Measurements from ENCODE around the gene CATSPER2. TPM values are rescaled to one million over a fixed set of nuclear protein-coding genes. Genes with fewer than 3 reads are reported as not detected.
"Not testable (repeated sequence)": the region's sequence is repeated elsewhere in the genome, so short reads cannot be mapped to it uniquely, and the experiment has no call there.

Gene CATSPER2
- total RNA-seq (2014; rRNA removed; shearing (Covaris generic)): 0.50 and 0.53 TPM in 2 replicates
- polyA plus RNA-seq (2015; cell fraction: cytosol; rRNA removed): 0.58 and 1.9 TPM in 2 replicates
- polyA plus RNA-seq (2015; cell fraction: nucleus; rRNA removed): 15.7 and 23.8 TPM in 2 replicates

- in situ Hi-C loops (cut with HindIII; ENCODE audit: low pct_unique_long_range_greater_than_20kb, low sequenced_read_pairs): no loop called here
- no peak for DNase-seq (ENCODE audit: low read depth, low spot score)
These were observed at the start of gene CATSPER2 for GRCh38 chr15:43648649-43649429. TSS of gene CATSPER2 (minus strand) at chr15:43648844. CDS start at chr15:43648061, 783 bp downstream.

GRCh38 chr15:43693148-43694022 is 44.7 kb upstream of the CATSPER2 start, which contains the start of gene CKMT1A:
TSS of gene CKMT1A (plus strand) at chr15:43693859. CDS start at chr15:43694051, 192 bp downstream.
- in situ Hi-C loops (cut with HindIII; ENCODE audit: low pct_unique_long_range_greater_than_20kb, low sequenced_read_pairs): not testable (repeated sequence)

GRCh38 chr15:43692679-43693078 is 44.0 kb upstream of the CATSPER2 start:
- in situ Hi-C loops (cut with HindIII; ENCODE audit: low pct_unique_long_range_greater_than_20kb, low sequenced_read_pairs): not testable (repeated sequence)

More at GRCh38 chr15:43693148-43694022, 44.7 kb upstream of the CATSPER2 start, which contains the start of gene CKMT1A:
- not testable (repeated sequence) for DNase-seq (ENCODE audit: low read depth, low spot score)

GRCh38 chr15:43689604-43690301 is 41.1 kb upstream of the CATSPER2 start:
- in situ Hi-C loops (cut with HindIII; ENCODE audit: low pct_unique_long_range_greater_than_20kb, low sequenced_read_pairs): not testable (repeated sequence)

More at GRCh38 chr15:43692679-43693078, 44.0 kb upstream of the CATSPER2 start:
- not testable (repeated sequence) for DNase-seq (ENCODE audit: low read depth, low spot score)

GRCh38 chr15:43674175-43674574 is 25.5 kb upstream of the CATSPER2 start:
- DNase-seq (ENCODE audit: low read depth, low spot score); in situ Hi-C loops (cut with HindIII; ENCODE audit: low pct_unique_long_range_greater_than_20kb, low sequenced_read_pairs): not testable (repeated sequence)

More at GRCh38 chr15:43689604-43690301, 41.1 kb upstream of the CATSPER2 start:
- not testable (repeated sequence) for DNase-seq (ENCODE audit: low read depth, low spot score)

GRCh38 chr15:43666177-43666576 is 17.5 kb upstream of the CATSPER2 start:
- DNase-seq (ENCODE audit: low read depth, low spot score); in situ Hi-C loops (cut with HindIII; ENCODE audit: low pct_unique_long_range_greater_than_20kb, low sequenced_read_pairs): not testable (repeated sequence)

- in situ Hi-C loops (cut with HindIII; ENCODE audit: low pct_unique_long_range_greater_than_20kb, low sequenced_read_pairs); DNase-seq (ENCODE audit: low read depth, low spot score): not testable (repeated sequence)
These were observed 14.7 kb upstream of the CATSPER2 start for GRCh38 chr15:43663333-43663732.

GRCh38 chr15:43662293-43662692 is 13.6 kb upstream of the CATSPER2 start:
- DNase-seq (ENCODE audit: low read depth, low spot score); in situ Hi-C loops (cut with HindIII; ENCODE audit: low pct_unique_long_range_greater_than_20kb, low sequenced_read_pairs): not testable (repeated sequence)

GRCh38 chr15:43659727-43660126 is 11.1 kb upstream of the CATSPER2 start:
- in situ Hi-C loops (cut with HindIII; ENCODE audit: low pct_unique_long_range_greater_than_20kb, low sequenced_read_pairs); DNase-seq (ENCODE audit: low read depth, low spot score): not testable (repeated sequence)

- DNase-seq (ENCODE audit: low read depth, low spot score); in situ Hi-C loops (cut with HindIII; ENCODE audit: low pct_unique_long_range_greater_than_20kb, low sequenced_read_pairs): not testable (repeated sequence)
These were observed 834 bp upstream of the CATSPER2 start for GRCh38 chr15:43649430-43649926.

- in situ Hi-C loops (cut with HindIII; ENCODE audit: low pct_unique_long_range_greater_than_20kb, low sequenced_read_pairs): not testable (repeated sequence)
These were observed 10.0 kb downstream of the CATSPER2 start for GRCh38 chr15:43638464-43639204.

GRCh38 chr15:43626937-43627336 is 21.7 kb downstream of the CATSPER2 start:
- in situ Hi-C loops (cut with HindIII; ENCODE audit: low pct_unique_long_range_greater_than_20kb, low sequenced_read_pairs); DNase-seq (ENCODE audit: low read depth, low spot score): not testable (repeated sequence)

More at GRCh38 chr15:43638464-43639204, 10.0 kb downstream of the CATSPER2 start:
- not testable (repeated sequence) for DNase-seq (ENCODE audit: low read depth, low spot score)

GRCh38 chr15:43625106-43625505 is 23.5 kb downstream of the CATSPER2 start:
- DNase-seq (ENCODE audit: low read depth, low spot score): no peak
- in situ Hi-C loops (cut with HindIII; ENCODE audit: low pct_unique_long_range_greater_than_20kb, low sequenced_read_pairs): no loop called here

GRCh38 chr15:43622068-43622799 is 26.4 kb downstream of the CATSPER2 start:
- peak; percentile 90 for DNase-seq (ENCODE audit: low read depth, low spot score)
- in situ Hi-C loops (cut with HindIII; ENCODE audit: low pct_unique_long_range_greater_than_20kb, low sequenced_read_pairs): not testable (repeated sequence)

- in situ Hi-C loops (cut with HindIII; ENCODE audit: low pct_unique_long_range_greater_than_20kb, low sequenced_read_pairs): not testable (repeated sequence)
These were observed 29.9 kb downstream of the CATSPER2 start, which contains the start of gene STRC for GRCh38 chr15:43618700-43619099. TSS of gene STRC (minus strand) at chr15:43618800. CDS start at chr15:43618722, 78 bp downstream.

More at GRCh38 chr15:43618700-43619099, 29.9 kb downstream of the CATSPER2 start, which contains the start of gene STRC:
- DNase-seq (ENCODE audit: low read depth, low spot score): not testable (repeated sequence)
